ENCODE data around the gene ME3. TPM values are rescaled to one million over a fixed set of nuclear protein-coding genes. Genes with fewer than 3 reads are reported as not detected.
A peak's percentile ranks its signal among the peaks of the same experiment; 100 is the strongest.

ME3 gene
- total RNA-seq, 1 donor from 2014 or later = 28.5 TPM

DNA sequence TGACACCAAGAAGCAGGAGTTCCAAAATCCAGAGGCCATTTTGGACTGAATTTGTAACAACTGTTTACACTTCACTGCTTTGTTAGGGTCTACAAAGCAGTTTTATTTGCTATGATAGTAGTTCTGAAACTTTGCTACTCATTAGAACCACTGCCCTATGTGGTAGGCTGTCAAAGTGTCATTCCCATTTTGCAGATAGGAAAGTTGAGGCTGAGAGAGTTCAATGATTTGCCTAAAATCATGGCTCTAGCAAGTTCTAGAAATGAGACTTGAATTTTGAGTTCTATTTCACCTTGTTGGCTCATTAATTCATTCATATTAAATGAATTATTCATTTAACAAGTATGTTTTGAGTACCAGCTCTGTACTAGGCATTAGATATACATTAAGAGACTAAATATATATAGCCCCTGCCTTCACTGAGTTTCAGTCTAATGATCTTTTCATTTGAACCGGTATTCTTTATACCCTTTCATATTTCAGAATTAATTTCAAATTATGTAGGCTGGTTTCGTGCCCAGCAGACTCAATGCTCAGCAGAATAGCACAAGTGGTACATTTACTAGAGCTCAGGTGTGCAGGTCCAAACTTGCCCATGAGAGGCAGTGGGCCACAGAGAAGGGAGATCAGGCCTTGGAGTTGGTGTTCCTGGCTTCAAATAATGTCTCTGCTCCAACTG lies 93.5 kb downstream of the ME3 start:
- no peak for DNase-seq (ENCODE audit: extremely low spot score in 2 of 2)
- no peak overlapping the region for H3K4me3 ChIP-seq
- H3K27me3 ChIP-seq = no peaks in the 10 kb centered on the region
- no peaks in the 10 kb centered on the region for H3K9me3 ChIP-seq
- H3K27ac ChIP-seq = peak overlapping the region; percentile 16
- intact Hi-C loops (cut with DNase I) = no loop called here
- H3K4me1 ChIP-seq = peaks cover 62% of the 10 kb centered on the region
- TF ChIP-seq CTCF (IDR thresholded peaks at IDR 0.05) (no peak), POLR2AphosphoS5 (IDR thresholded peaks at IDR 0.05; ENCODE audit: insufficient read depth in 1 of 2, low read depth in 1 of 2) (no peak), POLR2A (IDR thresholded peaks at IDR 0.05) (no peak)
- H3K36me3 ChIP-seq = no peaks in the 10 kb centered on the region

GRCh38 chr11:86577644-86578636 lies 94.5 kb downstream of the ME3 start:
- no peaks in the 10 kb centered on the region for H3K9me3 ChIP-seq
- intact Hi-C loops (cut with DNase I) = no loop called here
- no peak for TF ChIP-seq POLR2A (IDR thresholded peaks at IDR 0.05)
- TF ChIP-seq POLR2AphosphoS5 (IDR thresholded peaks at IDR 0.05; ENCODE audit: insufficient read depth in 1 of 2, low read depth in 1 of 2) = peak in 1 of 2 donors; percentile 86
- no peak for TF ChIP-seq CTCF (IDR thresholded peaks at IDR 0.05)
- H3K4me1 ChIP-seq = peaks cover 56% of the 10 kb centered on the region
- H3K27me3 ChIP-seq = no peaks in the 10 kb centered on the region
- no peaks in the 10 kb centered on the region for H3K36me3 ChIP-seq
- DNase-seq (ENCODE audit: extremely low spot score in 2 of 2) = peak in 1 of 2 donors; percentile 93
- H3K27ac ChIP-seq = peak overlapping the region; percentile 16
- H3K4me3 ChIP-seq = no peak overlapping the region

DNA sequence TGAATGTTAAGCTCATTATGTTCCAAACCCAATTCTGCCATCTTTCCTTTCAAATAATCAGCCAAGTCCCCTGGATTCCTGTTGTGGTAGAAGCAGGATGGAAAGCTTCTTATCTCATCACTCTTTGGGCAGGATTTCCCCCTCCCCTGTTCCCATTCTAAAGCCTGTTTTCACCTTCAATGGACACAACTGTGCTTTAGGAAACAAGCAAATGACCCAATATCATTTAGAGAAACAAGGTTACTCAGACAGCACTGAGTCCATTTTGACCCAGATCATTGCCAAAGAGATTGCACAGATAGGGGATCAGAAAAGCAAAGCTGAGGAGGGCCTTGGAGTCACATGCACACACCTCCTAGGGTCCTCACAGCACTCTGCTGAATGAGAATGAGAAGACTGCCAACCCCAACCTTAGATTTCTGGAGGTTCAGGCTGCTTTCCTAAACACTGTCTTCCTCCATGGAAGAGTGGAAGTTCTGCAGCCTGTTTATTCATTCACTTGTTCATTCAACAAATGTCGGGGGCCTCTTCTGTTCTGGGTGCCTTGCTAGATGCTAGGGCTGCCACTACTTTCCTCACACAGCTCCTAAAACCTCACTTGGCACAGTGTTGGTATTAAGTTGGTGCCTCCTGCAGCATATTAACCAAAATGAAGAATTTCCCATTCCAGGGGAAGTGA lies 95.3 kb downstream of the ME3 start:
- Histone ChIP-seq H3K9me3 (no peaks in the 10 kb centered on the region), H3K27me3 (no peaks in the 10 kb centered on the region), H3K4me1 (peaks cover 51% of the 10 kb centered on the region), H3K4me3 (no peak overlapping the region), H3K27ac (peak overlapping the region; percentile 16), H3K36me3 (no peaks in the 10 kb centered on the region)
- no peak for DNase-seq (ENCODE audit: extremely low spot score in 2 of 2)
- TF ChIP-seq POLR2AphosphoS5 (IDR thresholded peaks at IDR 0.05; ENCODE audit: insufficient read depth in 1 of 2, low read depth in 1 of 2) (no peak), POLR2A (IDR thresholded peaks at IDR 0.05) (no peak), CTCF (IDR thresholded peaks at IDR 0.05) (no peak)
- intact Hi-C loops (cut with DNase I) = no loop called here

- no peak overlapping the region for H3K4me3 ChIP-seq
- H3K36me3 ChIP-seq = no peaks in the 10 kb centered on the region
- no peak overlapping the region for H3K27ac ChIP-seq
- peaks cover 49% of the 10 kb centered on the region for H3K4me1 ChIP-seq
- H3K9me3 ChIP-seq = no peaks in the 10 kb centered on the region
- H3K27me3 ChIP-seq = no peaks in the 10 kb centered on the region
- DNase-seq (ENCODE audit: extremely low spot score in 2 of 2) = no peak
- TF ChIP-seq POLR2A (IDR thresholded peaks at IDR 0.05) = no peak
- TF ChIP-seq CTCF (IDR thresholded peaks at IDR 0.05) = no peak
- TF ChIP-seq POLR2AphosphoS5 (IDR thresholded peaks at IDR 0.05; ENCODE audit: insufficient read depth in 1 of 2, low read depth in 1 of 2) = no peak
- intact Hi-C loops (cut with DNase I) = no loop called here
Observed at GRCh38 chr11:86575927-86576326, 96.5 kb downstream of the ME3 start.

All from vagina (tissue), 2 donors.